Adrenal gland (tissue), 12 donors: ENCODE data around the gene SLC9A3. TPM values are rescaled to one million over a fixed set of nuclear protein-coding genes. Genes with fewer than 3 reads are reported as not detected.

Source experiments
- DNase-seq, 7 donors: peaks; one replicate each; pipeline ENCODE4 v3.0.0-alpha.2; 2019 to 2020
- H3K27ac ChIP-seq, 5 donors: fragments of 200-600 bp; sonication (generic) in 4 of 5; 1 replicate in 3 of 5; 2 replicates in 2 of 5; pipeline versions ENCODE4 v1.5.1 to v1.8.0; 2016 to 2020; ENCODE audit warnings: mild to moderate bottlenecking in 1 of 5
- H3K27me3 ChIP-seq: fragments of 200-600 bp; 2 replicates; pipeline ENCODE4 v1.8.0; 2021
- H3K36me3 ChIP-seq, 2 donors: fragments of 200-600 bp; replicated peaks in 1 of 2; 1 replicate in 1 of 2; 2 replicates in 1 of 2; pipeline versions ENCODE4 v1.5.1 to v1.8.0; 2018 to 2022
- H3K4me1 ChIP-seq, 2 donors: fragments of 200-600 bp; replicated peaks in 1 of 2; 1 replicate in 1 of 2; 2 replicates in 1 of 2; pipeline versions ENCODE4 v1.5.1 to v1.8.0; 2018 to 2021
- H3K4me3 ChIP-seq, 4 donors: fragments of 200-600 bp; sonication (generic) in 3 of 4; one replicate each; pipeline ENCODE4 v1.5.1; 2016 to 2018
- H3K9me3 ChIP-seq, 3 donors: fragments of 200-600 bp; sonication (generic) in 1 of 3; replicated peaks in 1 of 3; 1 replicate in 2 of 3; 2 replicates in 1 of 3; pipeline versions ENCODE4 v1.5.1 to v1.8.0; 2016 to 2021
- CTCF ChIP-seq, 6 experiments: fragments of 450-650 bp in 4 of 6; fragments of 200-600 bp in 2 of 6; sonication (generic) in 1 of 6; IDR thresholded peaks; 1 replicate in 5 of 6; 2 replicates in 1 of 6; pipeline versions ENCODE4 v1.5.1 to v1.8.0; 2016 to 2021; ENCODE audit warnings: antibody characterized with exemption in 6 of 6, mild to moderate bottlenecking in 2 of 6, moderate library complexity in 1 of 6
- POLR2A ChIP-seq, 2 donors: fragments of 450-650 bp; IDR thresholded peaks; one replicate each; pipeline ENCODE4 v1.6.1; 2017; ENCODE audit warnings: antibody characterized with exemption in 2 of 2, mild to moderate bottlenecking in 2 of 2, moderate library complexity in 1 of 2
- WGBS, 4 donors: extraction: QIAGEN DNeasy Blood & Tissue Kit in 2 of 4; methylation state at CpG; one replicate each; pipeline versions ENCODE4 v1.1.5 to v1.1.7; 2013 to 2017; 5-methylcytosine and 5-hydroxymethylcytosine counted together
- intact Hi-C, 2 donors: fragments of 100-400 bp; cut with DNase I; formaldehyde crosslinking; loops; one replicate each; pipeline versions ENCODE4 v1.14.1 to v1.15.0; 2022 to 2023
- polyA plus RNA-seq, 3 donors: library from polyadenylated mRNA; stranded (reverse); fragments of 200-250 nt in 2 of 3; fragments of 350-450 nt in 1 of 3; fragmentation: Illumina TruSeq in 1 of 3; extraction: RNeasy Lipid Tissue Mini Kit (QIAGEN cat#74804) in 1 of 3; gene quantifications; one replicate each; pipeline ENCODE4 v1.2.3, GENCODE V29; 2013 to 2014
- total RNA-seq, 9 donors: library from RNA; depleted of rRNA in 4 of 9; stranded (reverse); fragments of >200 nt in 4 of 9; fragments of 120-200 nt in 1 of 9; fragmentation: NEBNext Ultra II Directional in 1 of 9; extraction: Animal tissue kit (Norgen Biotek cat#: 25700) in 1 of 9; gene quantifications; one replicate each; pipeline versions ENCODE4 v1.1.0 to v1.2.4, GENCODE V29; 2013 to 2023
- donor health status: healthy with polysubstance abuse.
- donor health status: Bipolar disorder and iron deficiency.
- donor health status: DM: yes; HTN: yes; CAD: no.
- donor health status: DM: no; HTN: no; CAD: no.
- donor health status: DM: no; HTN: no; CAD: no.
- donor health status: DM: yes; HTN: yes; CAD: no.

The SLC9A3 gene
- total and polyA plus RNA-seq, 12 donors = 0.83 to 5.5 (median 1.7) TPM

DNA sequence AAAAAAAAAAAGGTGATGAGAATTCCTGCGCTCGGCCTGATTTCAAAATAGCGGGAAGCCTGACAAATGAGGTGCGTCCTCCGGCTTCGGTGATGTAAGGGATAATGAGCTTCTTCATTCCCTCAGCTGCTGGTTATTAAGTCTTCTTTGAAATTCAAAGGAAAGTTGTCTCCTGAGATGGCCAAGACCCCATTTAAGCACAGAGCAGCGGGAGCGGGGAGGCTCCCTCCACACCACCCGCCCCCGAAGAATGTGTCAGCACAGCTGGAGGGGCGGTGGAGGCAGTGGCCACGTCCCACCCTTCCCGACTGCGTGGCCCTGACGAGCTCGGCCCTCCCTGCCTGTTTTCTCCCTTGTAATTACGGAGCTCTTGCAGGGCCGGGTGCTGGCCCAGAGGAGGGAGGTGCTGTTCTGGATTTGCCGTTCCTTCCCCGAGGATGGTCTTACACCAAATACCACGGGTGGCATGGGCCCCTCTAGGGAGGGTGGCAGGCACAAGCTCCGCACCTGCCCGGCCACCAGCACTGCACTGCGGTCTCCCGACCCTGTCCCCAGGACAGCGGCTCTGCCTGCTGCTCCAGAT is 31.0 kb downstream of the SLC9A3 start:
- no peaks in the 10 kb centered on the region for H3K9me3 ChIP-seq
- H3K27ac ChIP-seq = no peak overlapping the region
- 33 to 73% (median 58%) methylated on average over 6 to 26 of the region's 26 CpGs for WGBS, 4 donors
- no peak for TF ChIP-seq CTCF (IDR thresholded peaks at IDR 0.05)
- intact Hi-C loops = no loop called here
- no peak overlapping the region for H3K4me3 ChIP-seq
- no peak for DNase-seq
- H3K4me1 ChIP-seq = no peaks in the 10 kb centered on the region
- H3K27me3 ChIP-seq = peaks cover 10% of the 10 kb centered on the region
- H3K36me3 ChIP-seq = no peaks in the 10 kb centered on the region

GRCh38 chr5:492314-492893 is 31.8 kb downstream of the SLC9A3 start:
- no peak overlapping the region for H3K4me3 ChIP-seq
- H3K27me3 ChIP-seq = peaks cover 7% of the 10 kb centered on the region
- no peak overlapping the region for H3K27ac ChIP-seq
- H3K36me3 ChIP-seq = no peaks in the 10 kb centered on the region
- no peak for TF ChIP-seq CTCF (IDR thresholded peaks at IDR 0.05)
- no peak for TF ChIP-seq POLR2A (IDR thresholded peaks at IDR 0.05)
- no peaks in the 10 kb centered on the region for H3K4me1 ChIP-seq
- H3K9me3 ChIP-seq = no peaks in the 10 kb centered on the region
- no peak for DNase-seq
- WGBS, 4 donors = 48 to 62% (median 51%) methylated on average over 8 to 18 of the region's 18 CpGs
- intact Hi-C loops = no loop called here

DNA sequence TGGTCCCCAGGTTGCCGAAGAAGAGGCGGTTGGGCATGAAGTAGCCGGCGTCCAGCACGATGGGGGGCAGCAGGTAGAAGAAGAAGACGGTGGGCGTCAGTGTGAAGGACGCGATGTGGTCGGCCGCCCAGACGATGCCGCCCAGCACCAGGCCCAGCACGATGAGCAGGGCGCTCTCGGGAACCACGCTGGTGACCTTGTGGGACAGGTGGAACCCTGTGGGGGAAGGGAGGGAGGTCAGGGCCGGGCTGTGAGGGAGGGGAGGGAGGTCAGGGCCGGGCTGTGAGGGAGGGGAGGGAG is 32.4 kb downstream of the SLC9A3 start:
- Histone ChIP-seq H3K27ac (no peak overlapping the region), H3K36me3 (no peaks in the 10 kb centered on the region), H3K4me1 (no peaks in the 10 kb centered on the region), H3K4me3 (no peak overlapping the region), H3K27me3 (peaks cover 7% of the 10 kb centered on the region), H3K9me3 (no peaks in the 10 kb centered on the region)
- 77 to 85% (median 83%) methylated on average over 17 to 19 of the region's 19 CpGs for WGBS, 4 donors
- TF ChIP-seq POLR2A (IDR thresholded peaks at IDR 0.05) = no peak
- no peak for TF ChIP-seq CTCF (IDR thresholded peaks at IDR 0.05)
- no peak for DNase-seq
- intact Hi-C loops = no loop called here

DNA sequence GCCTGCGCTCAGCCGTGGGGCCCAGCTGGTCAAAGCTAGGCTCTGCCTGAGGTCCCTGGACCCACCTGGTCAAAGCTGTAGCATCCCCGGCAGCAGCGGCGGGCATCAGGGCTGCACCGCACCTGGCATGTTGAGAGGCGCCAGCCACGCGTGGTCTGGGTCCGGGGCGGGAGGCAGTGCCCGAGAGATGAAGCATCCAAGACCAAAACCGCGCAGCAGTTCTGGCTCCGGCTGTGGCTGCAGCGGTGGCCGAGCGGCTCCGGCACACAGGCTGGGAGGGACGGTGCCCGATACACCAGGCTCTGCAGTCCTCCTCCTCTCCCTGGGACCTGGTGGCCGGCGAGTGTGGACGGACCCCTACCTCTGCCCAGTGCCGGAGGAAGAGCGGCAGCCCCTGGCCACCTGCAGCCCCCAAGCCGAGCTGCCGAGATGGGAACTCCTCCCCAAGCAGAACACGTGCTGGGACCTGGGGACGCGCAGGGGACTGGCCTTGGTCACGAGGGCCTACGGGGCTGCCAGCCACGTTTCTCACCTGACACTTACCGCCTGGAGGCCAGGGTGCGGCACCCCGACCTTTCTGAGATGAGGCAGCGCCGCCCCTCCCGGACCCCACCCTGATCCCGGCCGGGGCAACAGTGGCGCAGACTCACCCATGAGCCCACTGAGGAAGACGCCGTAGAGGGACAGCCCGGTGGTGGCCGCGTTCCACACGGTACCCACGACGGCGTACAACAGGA is 33.0 kb downstream of the SLC9A3 start:
- Histone ChIP-seq H3K36me3 (no peaks in the 10 kb centered on the region), H3K27ac (no peak overlapping the region), H3K9me3 (no peaks in the 10 kb centered on the region), H3K27me3 (peaks cover 7% of the 10 kb centered on the region), H3K4me3 (no peak overlapping the region), H3K4me1 (no peaks in the 10 kb centered on the region)
- intact Hi-C loops = no loop called here
- DNase-seq = no peak
- TF ChIP-seq POLR2A (IDR thresholded peaks at IDR 0.05) (no peak), CTCF (IDR thresholded peaks at IDR 0.05) (no peak)
- WGBS, 4 donors = 89 to 95% (median 91%) methylated on average over 17 to 52 of the region's 52 CpGs
